A172 (cell line): Measurements from ENCODE around the gene ARHGEF28. TPM values are rescaled to one million over a fixed set of nuclear protein-coding genes. Genes with fewer than 3 reads are reported as not detected.

Experiments used
- DNase-seq: peaks from one replicate; pipeline ENCODE4 v3.0.0-alpha.2; 2015; ENCODE audit warnings: low spot score
- total RNA-seq: library from RNA; depleted of rRNA; stranded (reverse); fragments of >200 nt; shearing (Covaris generic); gene quantifications from 2 replicates; pipeline ENCODE4 v1.2.3, GENCODE V29; 2014

ARHGEF28 gene
- total RNA-seq, 1 experiment from 2014 or later: 15.9 TPM

DNA sequence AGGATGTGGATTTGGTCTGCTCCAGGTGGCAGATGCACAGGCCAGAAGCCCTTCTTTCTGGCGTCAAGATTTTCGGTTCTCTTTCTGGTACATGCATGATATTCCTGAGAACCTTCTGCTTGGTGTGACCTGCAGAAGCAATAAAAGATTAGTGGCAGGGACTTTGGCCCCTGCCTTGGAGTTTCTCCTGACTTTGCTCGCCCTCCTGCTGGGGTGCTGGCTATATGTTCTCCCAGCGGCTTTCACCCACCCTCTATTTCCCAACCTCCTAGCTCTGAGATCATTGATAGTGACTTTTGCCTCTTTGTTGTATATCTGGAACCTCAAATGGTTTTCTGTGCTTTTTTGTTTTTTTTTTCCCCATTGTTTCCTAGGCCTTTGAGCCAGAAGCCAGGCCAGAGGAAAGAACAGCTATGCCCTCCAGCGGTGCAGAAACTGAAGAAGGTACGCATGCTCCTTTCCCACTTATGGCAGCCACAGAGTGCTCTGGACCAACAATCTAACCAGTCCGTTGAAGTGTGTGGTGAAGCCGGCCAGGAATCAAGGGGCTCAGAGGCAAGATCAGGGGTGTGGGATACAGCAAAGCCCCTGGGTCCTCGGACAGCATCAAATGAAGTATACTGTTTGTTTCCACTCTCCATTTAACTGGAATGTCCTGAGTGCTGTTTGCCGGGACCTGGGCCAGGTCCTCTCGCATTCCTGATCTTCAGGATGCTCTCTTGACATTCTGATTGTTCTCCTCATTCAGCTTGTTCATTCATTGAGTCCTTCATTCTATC, 154.5 kb downstream of the ARHGEF28 start:
- DNase-seq: no peak

DNA sequence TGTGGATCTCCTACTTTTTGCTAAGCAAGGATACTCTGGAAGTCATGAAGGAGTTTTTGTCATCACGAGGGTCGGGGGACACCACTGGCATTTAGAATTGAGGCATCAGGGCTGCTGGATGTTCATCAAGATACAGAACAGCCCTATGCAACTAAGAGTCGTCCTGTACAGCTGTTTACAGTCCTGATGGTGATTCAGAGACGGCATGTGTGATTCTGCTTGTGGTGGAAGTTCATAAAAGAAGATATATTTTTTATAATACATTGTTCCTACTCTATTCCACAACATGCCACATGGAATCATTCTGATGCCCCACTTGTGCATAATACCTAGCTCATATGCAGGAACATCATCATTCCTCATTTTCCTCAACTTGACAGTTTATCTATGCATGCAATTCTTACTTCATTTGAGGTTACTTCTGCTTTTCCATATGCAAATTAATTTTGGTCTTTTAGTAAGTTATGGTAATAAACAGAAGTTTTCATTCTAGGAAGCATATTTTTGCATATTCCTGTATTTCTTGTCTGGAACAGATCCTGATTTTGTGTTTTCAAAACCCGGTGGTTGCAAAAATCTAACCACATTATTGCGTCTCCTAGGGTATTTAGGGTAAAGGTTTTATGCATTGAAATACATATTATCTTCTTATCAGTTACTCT, 155.2 kb downstream of the ARHGEF28 start:
- no peak for DNase-seq

DNA sequence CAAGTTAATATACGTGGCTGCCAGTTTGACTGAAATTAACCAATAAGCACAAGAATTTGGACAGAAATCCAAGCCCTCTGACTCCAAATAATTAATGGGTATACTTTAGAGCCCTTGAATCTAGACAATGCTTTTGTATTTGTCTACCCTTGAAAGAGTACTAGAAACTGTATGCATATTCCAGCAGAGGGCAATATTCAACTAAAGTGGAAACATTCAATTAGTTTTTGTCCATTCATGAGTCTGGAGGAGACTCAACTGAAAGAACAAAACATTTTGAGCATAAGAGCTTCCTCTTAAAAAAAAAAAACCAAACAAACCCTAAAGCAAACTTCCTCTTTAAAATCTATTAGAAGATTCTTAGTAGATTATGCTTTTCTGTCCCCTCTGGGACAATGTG, 157.8 kb downstream of the ARHGEF28 start:
- no peak for DNase-seq

DNA sequence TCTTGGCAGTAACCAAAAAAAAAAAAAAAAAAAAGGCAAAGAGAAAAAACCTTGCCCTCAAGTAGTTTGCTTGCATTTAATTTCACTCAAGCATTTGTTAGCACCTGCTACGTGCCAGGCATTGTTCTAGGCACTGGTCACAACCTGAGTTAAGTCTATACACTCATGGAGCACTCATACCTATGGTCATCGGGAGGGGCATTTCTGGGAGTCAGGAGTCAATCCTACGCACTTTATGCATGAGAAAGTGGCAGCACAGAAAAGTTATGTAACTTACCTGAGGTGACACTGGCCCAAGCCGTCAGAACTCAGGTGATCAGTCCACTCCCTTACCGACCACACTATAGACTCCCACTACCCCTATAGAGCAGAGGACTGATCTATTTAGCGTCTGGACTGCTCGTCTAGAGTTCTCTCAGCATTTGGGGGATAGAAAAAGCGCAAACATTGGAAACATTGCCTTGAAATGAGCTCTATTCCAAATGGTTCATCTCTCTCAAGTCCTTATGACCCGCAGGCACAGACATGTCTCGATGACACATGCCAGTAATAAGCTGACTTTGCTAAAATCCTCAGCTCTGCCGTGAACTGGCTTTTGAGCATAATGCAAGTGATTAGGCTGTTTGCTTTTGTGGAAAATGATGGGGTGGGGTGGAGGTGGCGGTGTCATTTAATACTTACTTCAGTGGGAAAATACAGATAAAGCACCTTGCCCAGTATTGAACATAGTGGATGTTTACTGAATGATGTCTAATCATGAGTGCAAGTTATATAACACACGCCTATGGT, 160.2 kb downstream of the ARHGEF28 start:
- DNase-seq: no peak

DNA sequence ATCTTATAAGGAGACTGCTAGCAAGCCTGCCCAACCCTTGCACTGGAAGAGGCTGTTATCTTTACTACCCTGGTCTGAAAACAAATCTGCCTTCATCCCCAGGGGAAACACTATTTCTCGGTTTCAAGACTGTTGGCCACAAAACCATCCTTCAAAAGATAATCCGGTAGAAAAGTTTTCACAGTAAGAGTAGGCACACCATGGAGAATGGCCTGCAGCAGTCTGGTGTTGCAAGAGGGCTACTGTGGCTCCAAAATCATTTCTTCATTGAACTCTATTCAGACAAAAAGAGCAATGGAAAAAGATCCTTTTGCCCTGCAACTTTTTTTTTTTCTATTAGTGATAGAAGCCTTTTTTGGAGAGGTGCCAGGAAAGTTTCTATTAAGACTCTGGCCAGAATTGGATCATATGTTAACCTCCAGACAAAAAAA, 163.9 kb downstream of the ARHGEF28 start:
- DNase-seq: no peak

DNA sequence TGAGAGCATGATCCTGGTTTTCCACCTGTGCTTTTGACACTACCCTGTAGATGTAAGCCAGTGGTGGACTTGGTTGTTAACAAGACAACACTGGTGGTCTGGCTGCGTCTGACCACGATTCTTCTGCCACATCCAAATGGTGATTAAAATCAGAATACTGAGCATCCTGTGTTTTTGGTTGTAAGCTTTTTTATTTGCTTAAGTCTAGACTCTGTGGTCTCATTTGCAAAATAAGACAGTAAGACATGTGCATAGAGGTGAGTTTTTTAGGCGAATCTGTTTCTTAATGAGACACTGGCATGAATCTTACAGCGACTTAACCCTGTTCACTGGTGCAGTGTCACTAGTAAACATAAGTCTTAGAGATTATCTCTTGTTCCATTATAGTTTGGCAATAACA, 165.4 kb downstream of the ARHGEF28 start:
- DNase-seq: no peak

DNA sequence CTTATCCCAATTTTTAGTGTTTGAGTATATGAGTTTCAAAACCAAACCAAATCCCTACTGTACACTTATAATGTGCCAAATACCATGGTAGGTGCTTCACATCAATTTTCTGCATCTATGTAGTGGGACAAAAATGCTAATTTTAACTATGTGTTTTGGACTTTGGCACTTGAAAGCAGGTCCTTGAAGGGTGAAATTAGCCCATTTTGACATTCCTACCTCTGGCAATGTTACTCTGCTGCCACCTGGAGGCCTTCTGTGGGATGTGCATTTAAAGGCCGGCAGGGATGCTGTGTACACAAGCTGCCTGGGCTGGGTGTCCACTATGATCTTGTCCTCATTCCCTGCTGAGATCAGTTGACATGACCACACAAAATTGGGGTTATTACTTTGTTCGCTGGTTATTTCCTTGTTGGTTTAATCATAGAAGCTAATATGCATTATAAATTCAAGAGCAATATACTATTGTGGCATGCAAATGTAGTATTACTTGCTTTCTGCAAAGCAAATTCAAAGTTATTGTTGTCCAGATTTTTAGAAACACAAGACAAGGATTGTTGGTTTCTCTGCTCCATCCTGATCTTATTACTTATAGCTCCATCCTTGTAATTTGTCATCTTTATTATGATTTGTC, 166.8 kb downstream of the ARHGEF28 start:
- peak; percentile 71 for DNase-seq

DNA sequence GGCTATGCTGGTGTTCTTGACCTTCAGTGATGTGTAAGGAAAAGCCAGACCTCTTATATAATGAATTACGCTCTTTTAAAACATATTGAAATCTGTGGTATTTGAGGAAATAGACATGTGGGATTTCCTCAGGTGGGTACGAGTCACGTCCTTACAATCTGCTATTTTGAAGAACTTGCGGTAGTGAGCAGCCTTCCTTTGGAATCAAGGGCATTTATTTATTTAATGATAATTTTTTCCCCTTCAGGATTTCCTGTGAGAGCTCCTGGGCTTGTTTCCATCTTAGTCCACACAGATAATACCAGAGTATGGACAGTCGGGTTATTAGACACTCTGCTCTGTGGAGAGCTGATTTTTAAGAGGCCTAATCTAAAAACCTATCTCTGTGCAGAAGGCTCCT, 167.9 kb downstream of the ARHGEF28 start:
- peak; percentile 33 for DNase-seq

DNA sequence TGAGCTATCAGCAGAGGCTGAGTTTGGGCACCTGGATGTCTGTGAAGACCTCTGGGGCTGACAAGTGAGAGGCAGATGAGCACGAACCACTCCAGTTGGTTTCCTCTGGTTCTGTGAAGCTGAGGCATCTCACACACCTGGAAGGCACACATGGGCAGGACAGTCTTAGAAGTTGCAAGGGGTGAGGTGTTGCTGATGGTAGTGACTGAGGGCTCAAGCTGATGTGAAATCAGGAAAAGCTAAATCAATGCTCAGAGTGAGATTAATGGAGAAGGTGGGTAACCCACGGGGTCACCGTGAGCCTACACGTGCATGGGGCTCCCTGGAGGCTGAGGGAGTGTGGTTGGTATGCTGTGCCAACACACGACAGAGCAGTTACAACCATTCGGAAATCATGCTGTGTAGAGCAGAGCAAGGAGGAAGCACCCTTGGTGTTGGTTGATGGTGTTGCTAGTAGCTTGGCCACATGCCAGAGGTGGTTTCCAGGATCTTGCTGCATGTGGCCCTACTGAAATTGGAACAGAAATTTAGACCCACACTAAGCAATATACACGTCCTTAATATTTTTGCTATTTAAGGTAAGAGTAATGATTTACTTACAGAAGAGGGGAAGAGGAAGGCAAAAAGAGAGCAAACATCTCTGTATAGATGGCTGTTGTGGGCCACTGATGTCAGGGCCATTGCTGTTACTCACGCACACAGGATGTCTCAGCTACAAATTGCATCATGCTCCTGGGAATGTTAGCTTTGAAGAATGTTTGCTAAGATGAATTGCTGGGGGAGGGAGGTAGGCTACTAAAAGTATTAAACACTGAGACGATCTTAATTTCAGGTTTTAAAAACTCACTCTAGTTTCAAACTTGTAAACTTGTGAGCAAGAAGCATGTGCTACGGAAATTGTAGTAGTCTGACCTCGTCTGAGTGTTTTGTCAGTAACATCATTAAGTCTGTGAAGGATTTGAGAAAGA, 170.5 kb downstream of the ARHGEF28 start:
- peak; percentile 93 for DNase-seq

DNA sequence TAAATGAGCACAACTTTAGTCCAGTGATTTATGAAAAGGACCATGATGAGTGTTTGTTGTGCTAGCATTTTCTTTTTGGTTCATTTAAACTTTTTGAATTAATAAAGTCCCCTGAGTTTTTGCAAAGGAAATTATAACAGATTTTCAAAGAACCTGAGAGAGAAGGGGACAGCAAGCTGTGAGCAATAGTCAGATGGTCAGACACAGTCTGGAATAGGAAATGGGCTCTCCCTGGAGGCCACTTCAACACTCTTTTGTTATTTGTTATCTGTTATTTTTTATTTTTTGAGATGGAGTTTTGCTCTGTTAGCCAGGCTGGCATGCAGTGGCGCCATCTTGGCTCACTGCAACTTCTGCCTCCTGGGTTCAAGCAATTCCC, 171.1 kb downstream of the ARHGEF28 start:
- DNase-seq: peak; percentile 42

DNA sequence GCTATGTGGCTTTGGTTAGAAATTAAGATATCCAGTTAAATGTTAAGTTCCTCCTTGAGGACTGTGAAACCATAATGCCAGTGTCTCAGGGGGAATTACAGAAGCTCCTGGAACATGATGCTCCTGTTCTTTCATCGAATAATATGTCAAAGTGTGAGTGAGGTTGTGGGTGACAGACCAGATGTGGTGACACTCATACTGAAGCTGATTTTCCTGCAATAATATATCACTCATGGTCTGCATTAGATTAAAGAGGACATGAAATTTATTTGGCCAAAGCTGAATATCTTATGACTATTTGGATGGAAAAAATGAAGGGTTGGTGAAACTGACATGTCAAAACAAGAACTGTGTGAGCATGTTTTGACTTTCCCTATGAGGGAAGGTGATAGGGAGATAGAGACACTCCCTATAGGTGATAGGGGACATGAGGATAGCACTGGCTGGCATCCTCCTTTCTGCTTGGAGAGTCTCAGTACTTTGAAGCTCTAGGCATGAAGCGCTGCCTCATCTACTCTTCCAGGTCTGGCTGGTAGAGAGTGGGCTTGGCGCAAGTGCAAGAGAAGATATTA, 173.5 kb downstream of the ARHGEF28 start:
- no peak for DNase-seq

DNA sequence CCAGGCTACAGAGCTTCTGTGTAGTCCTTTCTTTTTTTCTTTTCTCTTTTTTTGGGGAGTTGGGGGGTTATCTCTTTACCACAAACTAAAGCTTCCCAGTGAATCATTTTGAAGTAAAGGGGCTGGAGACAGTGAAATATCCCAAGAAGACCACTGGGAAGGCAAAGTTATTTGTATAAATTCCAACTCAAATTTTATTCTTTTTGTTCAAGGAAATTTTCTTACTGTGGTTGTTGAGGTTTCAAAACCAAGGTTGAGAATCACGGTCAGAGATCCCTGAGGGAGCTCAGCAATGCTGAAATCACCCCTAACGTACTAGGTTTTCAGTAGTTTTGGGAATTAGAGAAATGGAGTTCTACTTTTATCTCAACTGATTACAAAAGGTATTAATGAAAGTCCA, 175.7 kb downstream of the ARHGEF28 start:
- no peak for DNase-seq

DNA sequence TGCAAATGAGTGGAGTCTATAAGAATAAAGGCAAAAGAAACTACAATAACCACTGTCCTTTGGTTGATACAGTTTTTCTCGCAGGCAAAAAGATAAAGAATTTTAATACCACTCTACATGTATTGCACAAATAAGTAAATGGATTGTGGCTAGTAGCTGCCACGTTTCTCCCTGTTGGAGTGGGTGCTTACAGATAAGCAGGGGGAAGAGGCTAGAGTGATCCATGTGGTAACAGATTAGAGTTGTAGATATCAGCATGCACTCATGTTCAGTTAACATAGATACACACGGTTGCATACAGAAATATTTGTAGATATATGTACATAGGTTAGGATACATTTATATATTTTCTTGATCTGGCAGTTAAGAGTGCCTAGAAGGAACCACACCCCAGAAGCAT, 179.5 kb downstream of the ARHGEF28 start:
- no peak for DNase-seq

DNA sequence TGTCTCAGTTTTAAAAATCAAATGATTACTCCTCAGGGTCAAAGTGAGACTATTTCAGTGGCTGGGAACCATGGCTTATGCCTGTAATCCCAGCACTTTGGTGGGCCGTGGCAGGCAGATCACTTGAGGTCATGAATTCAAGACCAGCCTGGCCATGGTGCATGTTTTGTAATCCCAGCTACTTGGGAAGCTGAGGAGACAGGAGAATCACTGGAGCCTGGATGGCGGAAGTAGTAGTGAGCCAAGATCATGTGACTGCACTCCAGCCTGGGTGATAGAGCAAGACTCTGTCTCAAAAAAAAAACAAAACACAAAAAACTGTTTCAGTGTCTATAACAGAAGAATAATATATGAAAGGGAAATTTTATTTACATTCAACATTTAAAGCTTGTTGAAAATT, 182.9 kb downstream of the ARHGEF28 start:
- DNase-seq: no peak

DNA sequence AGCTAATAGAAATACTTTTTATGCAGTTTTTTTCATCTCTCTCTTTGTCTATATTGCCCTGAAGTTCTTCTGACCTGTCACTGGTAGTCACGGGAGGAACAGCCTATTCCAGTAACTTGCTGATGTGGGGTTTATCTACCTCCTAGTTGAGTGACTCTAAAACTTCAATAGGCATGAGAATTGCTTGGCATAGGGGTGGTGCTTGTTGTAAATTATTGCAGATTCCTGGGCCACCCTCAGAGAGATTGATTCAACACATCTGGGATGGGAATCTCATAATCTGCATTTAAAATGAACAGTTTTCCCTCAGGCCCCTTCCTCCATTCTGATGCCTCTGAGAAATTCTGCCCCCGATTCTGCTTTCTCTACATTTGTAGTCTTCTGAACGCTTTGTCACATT, 184.4 kb downstream of the ARHGEF28 start:
- no peak for DNase-seq

DNA sequence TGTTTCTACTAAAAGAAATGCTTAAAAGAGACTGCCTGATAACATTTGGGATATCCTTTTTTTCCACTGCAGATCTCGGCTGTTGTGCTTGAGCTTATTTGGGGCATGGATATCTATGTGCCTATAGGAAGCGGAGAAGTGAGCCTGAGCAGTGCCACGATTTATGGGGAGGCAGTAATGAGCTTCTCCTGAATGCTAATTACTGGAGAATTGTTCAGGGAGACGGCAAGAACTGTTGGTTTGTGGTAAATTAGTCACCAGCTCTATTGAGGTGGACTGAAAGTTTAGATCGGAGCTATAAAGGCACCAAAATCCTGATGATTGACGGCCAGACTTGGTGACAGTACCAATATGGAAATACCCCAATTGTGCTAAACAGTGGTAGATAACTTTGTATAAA, 186.5 kb downstream of the ARHGEF28 start:
- DNase-seq: peak; percentile 54

DNA sequence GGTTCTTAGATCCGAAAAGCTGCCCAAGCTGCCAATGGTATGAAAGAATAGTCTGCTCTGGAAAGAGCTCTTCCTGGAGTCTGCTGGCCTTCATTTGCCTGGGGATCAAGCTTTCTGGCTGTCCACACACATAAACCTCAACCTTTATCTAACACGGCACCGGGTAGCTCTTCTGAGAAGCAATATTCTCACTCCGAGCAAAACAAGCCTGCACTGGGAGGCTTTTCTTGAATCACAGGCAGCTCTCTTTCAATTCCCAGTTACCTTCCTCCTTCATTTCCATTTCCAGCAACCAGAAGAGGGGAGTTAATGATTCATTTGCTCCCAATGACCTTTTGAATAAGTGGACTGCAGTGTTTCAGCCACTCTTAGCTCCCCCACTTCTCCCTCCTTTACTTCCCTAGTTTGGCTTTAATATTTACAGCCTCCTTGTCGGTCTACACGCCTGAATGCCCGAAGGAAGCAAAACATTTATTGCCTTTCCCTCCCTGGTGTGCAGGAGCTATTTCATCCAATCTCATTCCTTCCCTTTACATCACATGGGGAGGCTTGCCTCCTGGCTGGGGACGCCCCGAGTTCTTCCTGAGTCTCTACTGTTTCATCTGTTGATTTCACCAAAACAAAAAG, 187.1 kb downstream of the ARHGEF28 start:
- peak; percentile 36 for DNase-seq

DNA sequence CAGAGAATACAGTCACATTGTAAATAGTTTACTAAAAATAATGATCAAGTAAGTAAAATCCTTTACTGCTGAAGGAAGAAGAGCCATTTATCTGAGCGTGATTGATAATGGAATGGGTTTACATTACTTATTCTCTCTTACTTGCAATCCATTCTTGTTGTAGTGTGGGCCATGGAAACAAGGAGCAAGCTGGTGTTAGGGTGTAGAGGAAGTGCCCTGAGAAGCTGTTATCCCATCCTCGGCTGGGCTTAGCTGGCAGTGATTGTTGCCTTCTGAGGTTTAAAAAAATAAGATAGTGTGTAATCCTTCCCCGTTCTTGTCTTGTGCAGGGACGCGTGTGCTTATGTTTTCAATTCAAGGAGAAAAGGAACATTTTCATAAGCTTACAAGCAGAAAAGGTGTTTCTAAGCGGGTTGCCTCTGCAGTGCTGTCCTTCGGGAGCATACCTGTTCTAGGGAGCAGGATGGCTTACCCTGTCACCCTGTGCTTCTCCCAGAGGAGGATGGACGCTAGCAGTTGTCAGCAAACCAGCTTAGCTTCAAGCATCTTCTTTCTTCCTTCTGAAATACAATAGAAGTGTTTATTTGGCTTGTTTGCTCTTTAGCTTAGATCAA, 188.3 kb downstream of the ARHGEF28 start:
- no peak for DNase-seq

DNA sequence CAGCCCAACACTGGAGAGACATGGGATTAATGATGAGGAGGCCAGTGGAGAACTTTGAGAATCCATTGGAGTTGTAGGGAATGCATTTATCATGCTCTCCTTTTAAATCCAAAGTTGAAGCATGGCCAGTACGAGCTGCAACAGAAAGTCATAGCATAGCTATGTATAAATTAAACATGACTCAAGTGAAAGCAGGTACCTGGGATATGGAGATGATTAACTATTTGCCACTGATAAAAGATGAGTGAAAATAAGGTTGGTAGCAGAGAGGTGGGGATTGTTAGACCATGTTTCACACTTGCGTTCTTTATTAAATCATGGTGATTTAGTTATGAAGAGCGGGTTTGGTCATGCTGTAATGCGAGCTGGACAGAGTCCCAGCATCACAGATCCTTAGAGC, 189.6 kb downstream of the ARHGEF28 start:
- no peak for DNase-seq
